ENCODE measurements around the gene KLF4.

DNA sequence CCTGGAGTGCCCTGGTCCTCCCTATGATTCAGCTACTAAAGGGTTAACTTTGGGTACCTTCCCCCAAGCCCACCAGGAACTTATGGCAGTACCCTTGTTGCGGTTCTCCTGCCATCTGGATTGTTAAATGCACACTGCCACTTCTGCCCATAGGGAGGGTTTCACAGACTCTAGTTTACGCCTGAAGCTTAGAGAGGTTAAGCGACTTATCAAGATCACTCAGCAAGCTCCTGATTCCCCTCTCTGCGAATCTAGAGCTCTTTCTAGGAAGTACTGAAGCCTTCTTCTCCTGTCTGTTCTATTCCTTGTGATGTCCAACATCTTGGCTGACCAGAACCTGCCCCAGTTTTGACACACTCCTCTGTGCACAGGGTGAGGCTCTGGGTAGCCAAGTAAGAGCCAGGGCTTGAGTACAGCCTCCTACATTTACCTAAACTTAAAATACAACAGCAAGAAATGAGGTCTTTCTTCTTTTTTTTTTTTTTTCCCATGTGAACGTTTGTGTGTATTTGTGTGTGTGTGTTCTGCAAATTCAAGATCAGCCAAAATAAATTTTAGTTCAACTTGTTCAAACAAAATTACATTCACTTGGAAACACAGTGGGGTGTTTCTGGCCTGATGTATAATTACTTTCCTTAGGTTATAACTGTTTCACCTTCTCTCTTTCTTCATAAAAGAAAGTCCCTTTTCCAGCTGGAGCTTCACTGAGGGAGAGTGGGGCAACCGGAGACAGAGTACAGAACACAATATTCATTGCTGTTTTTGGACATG lies 28.7 kb upstream of the KLF4 start:
- TF ChIP-seq CTCF (IDR thresholded peaks at IDR 0.05) (no peak), POLR2AphosphoS5 (IDR thresholded peaks at IDR 0.05; ENCODE audit: low read depth, low read length) (no peak)
- TF ChIP-seq, protein P1, sequence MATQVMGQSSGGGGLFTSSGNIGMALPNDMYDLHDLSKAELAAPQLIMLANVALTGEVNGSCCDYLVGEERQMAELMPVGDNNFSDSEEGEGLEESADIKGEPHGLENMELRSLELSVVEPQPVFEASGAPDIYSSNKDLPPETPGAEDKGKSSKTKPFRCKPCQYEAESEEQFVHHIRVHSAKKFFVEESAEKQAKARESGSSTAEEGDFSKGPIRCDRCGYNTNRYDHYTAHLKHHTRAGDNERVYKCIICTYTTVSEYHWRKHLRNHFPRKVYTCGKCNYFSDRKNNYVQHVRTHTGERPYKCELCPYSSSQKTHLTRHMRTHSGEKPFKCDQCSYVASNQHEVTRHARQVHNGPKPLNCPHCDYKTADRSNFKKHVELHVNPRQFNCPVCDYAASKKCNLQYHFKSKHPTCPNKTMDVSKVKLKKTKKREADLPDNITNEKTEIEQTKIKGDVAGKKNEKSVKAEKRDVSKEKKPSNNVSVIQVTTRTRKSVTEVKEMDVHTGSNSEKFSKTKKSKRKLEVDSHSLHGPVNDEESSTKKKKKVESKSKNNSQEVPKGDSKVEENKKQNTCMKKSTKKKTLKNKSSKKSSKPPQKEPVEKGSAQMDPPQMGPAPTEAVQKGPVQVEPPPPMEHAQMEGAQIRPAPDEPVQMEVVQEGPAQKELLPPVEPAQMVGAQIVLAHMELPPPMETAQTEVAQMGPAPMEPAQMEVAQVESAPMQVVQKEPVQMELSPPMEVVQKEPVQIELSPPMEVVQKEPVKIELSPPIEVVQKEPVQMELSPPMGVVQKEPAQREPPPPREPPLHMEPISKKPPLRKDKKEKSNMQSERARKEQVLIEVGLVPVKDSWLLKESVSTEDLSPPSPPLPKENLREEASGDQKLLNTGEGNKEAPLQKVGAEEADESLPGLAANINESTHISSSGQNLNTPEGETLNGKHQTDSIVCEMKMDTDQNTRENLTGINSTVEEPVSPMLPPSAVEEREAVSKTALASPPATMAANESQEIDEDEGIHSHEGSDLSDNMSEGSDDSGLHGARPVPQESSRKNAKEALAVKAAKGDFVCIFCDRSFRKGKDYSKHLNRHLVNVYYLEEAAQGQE (IDR thresholded peaks at IDR 0.05; ENCODE audit: insufficient read depth in 1 of 2, low read depth in 2 of 2, low read length in 1 of 2), result no peak

All from Panc1 (cell line).